Daoy (cell line): ENCODE data around the gene PLXNA4. TPM values are rescaled to one million over a fixed set of nuclear protein-coding genes. Genes with fewer than 3 reads are reported as not detected.

Source experiments
- DNase-seq: peaks from one replicate; pipeline ENCODE4 v3.0.0-alpha.2; 2015; ENCODE audit warnings: low read depth
- total RNA-seq: library from RNA; depleted of rRNA; stranded (reverse); fragments of >200 nt; shearing (Covaris generic); gene quantifications from 2 replicates; pipeline ENCODE4 v1.2.3, GENCODE V29; 2014

PLXNA4 gene
- total RNA-seq, 1 experiment from 2014 or later, result 0.69 TPM

DNA sequence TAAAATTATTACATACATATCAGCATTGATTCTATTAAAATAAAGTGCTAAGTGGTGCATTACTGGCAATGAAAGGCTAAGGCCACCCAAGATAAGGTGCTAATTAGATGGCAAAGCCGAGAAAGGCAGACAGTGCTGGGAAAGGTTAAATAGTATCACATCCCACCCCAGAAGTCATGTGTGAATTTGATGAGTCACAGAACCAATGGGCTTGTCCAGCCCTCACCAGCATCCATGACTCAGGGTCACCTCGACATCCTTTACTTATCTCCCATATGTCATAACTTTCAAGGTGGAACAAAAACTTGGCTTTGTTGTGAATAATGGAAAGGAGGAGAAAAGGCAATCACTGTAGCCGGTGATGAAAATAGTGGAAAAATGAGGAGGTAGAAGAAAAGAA is 459.1 kb downstream of the PLXNA4 start:
- DNase-seq, result peak; percentile 93

DNA sequence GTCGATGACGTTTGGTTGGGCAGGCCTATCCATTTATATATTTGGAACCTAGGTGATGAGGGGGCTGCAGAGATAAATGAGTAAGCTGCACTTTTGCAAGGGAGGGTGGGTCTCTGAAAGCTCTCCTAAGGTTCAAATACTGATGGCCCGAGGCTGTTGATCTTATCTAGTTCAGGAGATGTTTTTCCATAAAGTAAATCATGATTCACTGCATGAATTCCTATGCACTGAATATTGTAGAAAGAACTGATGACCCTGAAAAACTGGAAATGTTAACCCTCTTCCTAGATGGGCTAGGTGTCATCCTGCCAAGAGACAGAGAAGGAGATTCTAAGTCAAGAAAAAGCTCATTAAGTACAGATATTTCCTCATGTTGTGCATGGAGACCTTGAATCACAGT is 459.9 kb downstream of the PLXNA4 start:
- DNase-seq, result peak; percentile 71

DNA sequence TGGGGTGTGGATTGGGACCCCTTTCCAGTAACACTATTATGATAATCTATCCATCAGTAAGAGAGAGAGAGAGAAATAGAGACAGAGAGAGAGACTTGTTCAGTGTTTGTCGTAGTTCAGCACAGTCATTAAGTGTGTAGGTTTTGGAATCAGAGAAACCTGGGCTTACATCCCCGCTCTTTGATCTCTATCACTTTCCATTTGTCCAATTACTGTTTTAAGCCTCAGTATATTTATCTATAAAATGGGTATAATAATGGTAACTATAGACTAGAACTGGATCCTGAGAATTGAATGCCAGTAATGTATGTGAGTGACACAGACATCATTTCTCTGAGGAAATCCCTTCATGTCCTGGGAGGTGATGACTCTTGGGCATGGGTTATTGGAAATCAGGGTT is 460.5 kb downstream of the PLXNA4 start:
- DNase-seq, result no peak

DNA sequence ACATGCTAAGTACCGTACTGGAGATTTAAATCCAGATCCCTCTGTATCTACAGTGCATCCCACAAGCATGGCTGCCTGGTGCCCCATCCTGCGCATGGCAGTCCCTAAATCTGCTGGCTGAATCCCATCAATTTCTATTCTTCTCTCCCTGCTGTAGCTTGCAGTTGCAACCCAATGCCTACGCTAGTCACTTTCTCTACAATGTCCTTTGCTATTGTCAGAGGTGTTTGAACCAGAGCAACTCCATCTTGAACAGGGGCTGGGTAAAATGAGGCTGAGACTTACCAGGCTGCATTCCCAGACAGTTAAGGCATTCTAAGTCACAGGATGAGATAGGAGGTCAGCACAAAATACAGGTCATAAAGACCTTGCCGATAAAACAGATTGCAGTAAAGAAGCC is 461.2 kb downstream of the PLXNA4 start:
- no peak for DNase-seq

DNA sequence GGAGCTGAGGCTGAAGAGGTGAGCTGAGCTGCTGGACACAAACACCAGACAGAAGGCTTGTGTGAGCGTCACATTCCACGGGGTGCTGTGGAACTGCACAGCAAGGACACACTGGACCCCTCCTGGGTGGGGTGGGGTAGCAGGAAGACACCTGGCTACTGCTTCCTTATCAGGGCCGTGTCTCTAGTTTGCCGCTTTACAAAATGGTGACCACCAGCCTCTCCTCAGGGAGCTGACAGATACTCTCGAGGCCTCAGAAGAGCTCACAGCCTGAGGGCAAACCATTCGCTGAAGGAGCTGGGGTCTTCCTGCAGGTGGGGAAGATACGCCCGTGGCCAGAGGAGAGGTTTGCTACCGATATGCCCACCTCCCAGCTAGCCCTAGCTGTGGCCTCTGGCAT is 461.9 kb downstream of the PLXNA4 start:
- no peak for DNase-seq

DNA sequence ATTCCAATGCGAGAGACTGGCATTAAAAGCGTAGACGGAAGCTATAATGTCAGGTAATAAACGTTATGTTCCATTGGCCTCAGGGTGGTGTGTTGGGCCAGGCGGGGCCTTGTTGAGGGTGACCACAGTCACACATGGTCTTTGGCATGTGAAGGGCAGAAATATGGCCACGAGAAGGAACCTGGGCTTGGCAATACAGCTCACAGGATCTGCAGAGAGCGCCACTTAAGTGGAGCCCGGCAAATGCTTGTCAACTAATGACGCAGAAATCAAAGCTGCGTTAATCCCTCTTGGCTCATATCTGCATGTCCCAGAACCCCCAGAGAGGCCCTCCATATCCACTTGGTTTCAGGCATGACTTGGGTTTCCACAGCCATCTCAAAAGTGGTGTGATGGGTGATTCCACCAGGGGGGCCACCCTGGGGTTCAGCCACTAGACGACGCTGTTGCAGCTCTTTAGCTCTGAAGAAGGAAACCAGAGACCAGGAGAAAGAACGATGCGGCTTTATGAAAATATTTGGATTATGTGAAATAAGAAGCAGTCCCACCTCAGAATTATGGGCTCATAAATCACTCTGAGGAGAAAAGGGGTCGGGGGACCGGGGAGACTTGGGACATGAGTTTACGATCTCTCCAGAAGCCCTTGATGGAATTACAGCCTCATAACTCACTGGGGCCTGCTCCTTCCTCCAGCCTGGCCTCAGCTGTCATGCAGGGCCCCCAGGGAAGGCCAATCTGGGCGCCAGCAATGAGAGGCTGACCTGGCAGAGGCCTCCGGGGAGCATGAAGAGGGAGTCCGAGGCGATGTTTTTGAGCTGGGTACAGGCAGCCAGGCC is 462.5 kb downstream of the PLXNA4 start:
- no peak for DNase-seq

DNA sequence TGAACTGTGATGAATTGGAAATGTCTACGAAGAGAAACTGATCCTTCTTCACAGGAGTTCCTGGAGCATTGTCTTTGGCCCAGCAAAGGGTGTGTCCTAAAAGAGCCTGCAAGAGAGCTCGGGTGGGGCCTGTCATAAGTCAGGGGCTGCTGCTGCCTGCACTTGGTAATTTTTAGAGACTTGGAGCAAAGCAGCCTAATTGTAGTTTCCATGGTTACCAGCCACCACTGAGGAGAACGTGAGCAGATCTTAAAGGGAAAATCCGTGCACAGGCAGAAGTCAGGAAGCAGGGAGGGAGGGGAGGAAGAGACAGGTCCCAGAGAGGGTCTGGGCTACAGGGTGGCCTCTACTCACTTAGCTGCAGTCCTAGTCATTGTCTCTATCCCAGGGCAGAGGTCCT is 463.6 kb downstream of the PLXNA4 start:
- no peak for DNase-seq

DNA sequence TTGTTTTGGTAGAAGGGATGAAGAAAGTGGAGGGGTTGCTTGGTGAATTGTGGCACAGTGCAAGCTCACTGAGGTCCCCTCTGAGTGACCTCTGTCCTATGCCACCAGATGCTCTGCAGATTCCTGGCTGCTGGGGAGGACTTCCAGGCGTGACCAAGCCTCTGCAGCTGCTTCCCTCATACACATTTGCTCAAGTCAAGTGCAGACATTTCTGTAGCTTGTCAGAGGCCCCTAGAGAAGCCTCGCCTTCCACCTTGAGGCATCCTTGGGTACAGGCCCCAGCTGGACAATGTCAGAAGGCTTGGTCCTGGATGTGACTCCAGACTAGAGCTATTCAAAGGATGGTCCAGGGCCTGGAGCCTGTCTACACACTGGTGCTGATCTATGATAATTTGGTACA is 464.2 kb downstream of the PLXNA4 start:
- no peak for DNase-seq

DNA sequence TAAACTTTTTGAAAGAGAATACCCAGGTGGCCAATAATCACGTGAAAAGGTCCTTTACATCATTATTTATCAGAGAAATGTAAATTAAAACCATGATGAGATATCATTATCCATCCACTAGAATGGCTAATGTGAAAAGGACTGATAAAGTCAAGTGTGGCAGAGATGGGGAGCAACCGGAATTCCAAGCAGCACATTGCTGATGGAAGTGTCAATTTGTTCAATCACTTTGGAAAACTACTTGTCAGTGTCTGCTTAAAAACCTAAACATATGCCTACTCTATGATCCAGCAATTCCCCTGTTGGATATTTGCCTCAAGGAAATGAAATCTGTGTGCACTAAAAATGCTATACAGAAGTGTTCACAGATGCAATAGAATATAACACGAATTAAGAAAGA is 465.6 kb downstream of the PLXNA4 start:
- no peak for DNase-seq

DNA sequence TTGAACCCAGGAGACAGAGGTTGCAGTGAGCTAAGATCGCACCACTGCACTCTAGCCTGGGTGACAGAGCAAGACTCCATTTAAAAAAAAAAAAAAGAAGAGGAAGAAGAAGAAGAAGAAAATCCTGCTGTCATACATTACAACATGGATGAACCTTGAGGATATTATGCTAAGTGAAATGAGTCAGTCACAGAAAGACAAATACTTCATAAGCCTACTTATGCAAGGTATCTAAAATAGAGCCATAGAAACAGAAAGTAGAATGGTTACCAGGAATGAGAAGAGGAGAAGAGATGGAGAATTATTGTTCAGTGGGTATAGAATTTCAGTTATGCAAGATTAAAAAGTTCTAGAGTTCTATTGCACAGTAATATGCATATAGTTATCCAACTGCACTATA is 466.5 kb downstream of the PLXNA4 start:
- no peak for DNase-seq

DNA sequence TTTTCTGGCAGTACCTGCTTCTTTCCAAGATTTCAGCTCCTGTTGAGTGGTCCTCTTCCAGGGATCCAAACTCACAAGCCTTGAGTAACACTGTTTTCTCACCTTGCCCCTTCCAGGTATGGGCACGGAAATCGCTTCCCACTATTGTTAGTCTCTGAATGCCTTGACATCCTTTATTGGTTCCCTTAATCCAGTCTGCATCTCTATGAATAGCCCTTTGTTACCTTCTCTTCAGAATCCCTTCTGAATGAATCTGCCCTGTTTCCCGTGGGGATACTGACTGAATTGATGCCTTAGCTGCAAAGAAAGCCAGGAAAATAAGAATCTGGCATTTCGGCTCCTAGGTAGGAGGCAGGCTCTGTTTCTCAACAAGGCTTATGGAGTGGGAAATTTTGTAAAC is 467.7 kb downstream of the PLXNA4 start:
- DNase-seq, result no peak

DNA sequence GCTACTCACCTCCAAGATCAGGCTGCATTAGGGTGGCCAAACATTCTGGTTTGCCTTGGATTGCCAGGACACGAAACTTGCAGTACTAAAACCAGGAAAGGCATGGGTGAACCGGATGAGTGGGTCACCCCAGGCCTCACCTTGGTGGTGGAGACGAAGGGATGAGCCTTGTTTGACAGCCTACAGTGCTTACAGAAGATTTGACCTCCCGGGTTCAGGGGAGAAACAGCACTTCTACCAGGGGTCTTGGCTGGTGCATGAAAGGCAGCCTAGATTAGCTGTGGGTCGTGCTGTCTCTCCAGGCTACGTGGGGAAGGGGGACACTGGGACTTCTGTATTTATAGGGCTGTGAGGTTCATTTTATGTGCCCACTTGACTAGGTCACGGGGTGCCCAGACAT is 469.8 kb downstream of the PLXNA4 start:
- DNase-seq, result no peak

DNA sequence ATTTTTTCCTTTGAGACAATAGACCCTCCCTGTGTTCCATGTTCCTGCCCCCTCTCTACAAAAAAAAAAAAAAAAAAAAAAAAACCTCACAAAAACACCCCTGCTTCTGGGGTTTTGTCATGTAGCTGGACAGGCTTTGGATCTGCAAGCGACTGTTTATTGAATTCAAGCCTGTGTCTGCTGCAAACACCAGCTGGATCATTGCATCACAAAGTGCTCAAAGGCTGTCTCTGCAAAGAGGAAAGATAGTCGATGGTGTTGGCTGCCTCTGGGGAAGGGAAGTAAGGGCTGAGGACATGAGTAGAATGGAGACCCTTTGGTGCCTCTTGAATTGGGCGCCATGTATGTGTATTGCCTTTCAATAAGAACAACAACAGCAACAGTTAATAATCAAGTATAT is 471.2 kb downstream of the PLXNA4 start:
- DNase-seq, result no peak

DNA sequence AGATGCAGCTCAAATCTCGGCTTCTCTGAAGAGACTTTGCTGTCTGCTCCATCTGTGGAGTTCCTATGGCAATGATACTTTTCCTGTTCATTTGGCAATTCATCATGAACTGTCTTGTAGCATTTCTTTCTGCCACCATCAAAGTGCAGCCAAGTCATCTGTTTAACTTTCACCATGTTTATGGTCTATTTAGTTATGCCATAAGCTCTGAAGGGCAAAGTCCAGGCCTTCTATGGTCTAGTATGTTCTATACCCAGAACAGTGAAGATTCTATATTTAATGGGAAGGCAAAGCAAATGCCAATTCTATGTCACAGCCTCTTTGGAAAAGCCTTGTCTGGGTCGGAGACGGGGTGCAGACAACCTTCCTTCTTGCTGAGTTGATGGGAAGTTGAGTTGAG is 472.6 kb downstream of the PLXNA4 start:
- no peak for DNase-seq

DNA sequence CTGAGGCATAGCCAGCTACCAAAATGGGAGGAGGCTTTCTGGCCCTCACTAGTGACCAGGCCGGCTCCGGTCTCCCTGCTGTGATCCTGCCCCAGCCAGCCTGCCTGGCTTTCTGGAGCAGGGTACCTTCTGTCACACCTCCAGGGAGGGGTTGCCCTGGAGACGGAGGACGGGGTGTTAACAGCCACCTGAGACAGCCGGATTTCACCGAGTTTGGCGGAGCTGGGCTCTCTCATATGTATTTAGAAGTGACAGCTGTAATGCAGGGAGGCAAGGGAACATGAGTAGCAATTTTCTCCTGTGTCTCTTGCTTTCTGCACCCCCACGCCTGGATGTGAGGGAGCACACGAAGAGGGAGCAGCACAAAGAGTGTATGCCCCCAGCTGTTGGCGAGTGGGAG is 473.3 kb downstream of the PLXNA4 start:
- no peak for DNase-seq

DNA sequence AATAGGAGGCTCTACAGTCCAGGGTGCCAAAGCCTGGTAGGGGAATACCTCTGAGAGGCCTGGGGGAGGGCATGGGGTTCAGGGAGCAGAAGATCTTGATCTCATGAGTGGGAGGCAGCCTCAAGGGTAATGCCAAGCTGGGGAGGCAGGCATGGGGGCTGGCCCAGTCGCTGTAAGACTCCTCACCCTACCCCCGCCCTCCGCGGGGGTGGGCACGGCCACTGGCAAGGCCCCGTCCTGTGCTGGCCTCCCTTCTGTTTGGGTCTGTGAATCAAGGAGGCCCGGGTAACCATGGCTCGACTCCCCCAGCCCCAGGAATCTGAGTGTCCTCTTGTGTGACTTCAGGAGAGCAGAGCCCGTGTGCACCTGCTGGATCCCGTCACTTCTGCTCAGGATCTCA is 473.9 kb downstream of the PLXNA4 start:
- no peak for DNase-seq

DNA sequence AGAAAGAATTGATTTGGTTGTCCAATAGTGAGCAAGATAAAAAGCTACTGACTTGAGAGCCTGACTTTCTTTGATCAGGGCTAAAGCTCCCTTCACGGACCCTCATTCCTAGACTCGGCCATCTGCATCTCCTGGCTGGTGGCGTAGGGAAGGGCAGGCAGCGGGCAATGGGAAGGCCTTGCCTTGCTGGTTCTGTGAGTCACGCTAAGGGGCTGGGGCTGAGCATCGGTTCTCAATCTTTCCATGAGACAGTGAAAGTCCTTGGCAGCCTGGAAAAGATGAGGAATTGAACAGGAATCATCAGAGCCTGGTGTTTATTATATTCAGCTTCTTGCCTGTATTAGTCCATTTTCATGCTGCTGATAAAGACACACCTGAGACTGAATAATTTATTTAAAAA is 475.3 kb downstream of the PLXNA4 start:
- DNase-seq, result no peak

DNA sequence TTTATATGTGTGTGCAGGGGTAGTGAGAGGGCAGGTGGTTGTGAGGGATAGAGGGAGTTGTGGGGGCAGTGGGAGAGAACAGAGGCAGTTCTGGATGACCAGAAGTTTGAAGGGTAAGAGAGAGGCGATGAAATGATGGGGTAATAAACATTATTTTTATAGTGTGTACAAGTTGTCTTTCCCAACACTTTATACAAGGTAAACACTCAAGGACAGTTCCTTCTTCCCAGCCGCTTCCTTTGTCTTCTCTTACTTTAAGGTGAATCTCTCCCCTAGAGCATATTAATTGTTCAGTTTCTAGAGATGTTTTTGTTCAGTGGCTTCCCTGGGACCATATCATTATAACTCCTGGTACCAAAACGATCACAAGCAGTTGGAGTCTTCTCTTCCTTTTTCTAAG is 475.8 kb downstream of the PLXNA4 start:
- DNase-seq, result no peak

DNA sequence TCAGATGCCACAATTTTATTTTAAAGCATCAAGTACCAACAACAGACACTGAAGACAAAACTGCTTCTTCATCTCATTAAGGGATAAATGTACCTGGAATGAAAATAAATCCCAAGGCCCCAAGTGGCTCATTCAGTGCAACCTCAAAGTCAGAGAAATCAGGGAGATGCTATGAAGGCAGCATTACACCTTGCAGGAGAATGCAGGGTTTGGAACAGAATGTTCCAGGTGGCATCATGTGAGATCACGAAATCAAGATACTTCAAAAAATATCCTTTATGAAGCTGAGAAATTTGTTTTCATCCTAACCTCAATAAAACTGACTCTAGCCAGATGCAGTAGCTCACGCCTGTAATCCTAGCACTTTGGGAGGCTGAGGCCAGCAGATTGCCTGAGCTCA is 477.1 kb downstream of the PLXNA4 start:
- DNase-seq, result no peak

DNA sequence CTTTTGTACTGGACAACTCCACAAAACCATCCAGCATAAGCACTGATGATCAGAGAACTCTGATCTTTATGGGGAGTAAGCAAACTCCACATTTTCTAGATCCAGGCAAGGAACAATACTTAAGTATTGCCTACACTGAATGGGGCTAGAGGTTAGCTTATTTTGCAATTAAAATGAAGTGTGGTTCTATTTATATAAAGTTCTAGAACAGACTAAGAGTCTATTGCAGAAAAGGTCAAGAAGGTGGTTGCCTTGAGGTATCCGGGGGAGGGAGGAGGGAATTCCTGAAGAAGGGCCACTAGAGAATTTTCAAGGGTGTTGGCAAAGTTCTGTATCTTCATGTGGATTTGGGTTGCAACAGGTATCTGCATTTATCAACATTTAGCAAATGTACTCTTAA is 477.9 kb downstream of the PLXNA4 start:
- no peak for DNase-seq

DNA sequence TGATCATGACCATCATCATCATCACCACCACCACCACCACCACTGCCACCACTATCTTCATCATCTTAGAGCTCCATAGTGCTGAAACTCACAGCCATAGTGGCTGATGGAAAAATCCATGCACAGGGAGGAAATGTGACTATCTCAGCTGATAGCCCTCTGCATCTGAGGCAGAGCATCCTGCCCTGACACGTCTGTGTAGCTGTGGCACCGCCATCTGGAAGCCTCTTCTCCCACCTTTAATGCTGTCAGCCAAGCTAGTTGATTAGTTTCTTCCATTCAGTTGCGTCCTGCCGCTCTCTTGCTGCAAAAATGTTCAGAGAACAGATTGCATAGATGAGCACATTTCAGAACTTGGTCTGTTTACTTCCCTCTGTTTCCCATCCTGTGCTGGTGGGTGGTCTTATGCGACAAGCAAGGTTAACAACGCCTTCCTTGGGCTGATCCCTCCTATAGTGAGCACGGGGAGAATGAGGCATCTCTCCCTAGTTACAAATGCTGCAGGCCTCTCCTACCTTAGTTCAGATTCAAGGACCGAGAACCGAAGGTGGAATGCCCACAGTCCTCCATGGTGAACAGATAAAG is 478.6 kb downstream of the PLXNA4 start:
- DNase-seq, result no peak

DNA sequence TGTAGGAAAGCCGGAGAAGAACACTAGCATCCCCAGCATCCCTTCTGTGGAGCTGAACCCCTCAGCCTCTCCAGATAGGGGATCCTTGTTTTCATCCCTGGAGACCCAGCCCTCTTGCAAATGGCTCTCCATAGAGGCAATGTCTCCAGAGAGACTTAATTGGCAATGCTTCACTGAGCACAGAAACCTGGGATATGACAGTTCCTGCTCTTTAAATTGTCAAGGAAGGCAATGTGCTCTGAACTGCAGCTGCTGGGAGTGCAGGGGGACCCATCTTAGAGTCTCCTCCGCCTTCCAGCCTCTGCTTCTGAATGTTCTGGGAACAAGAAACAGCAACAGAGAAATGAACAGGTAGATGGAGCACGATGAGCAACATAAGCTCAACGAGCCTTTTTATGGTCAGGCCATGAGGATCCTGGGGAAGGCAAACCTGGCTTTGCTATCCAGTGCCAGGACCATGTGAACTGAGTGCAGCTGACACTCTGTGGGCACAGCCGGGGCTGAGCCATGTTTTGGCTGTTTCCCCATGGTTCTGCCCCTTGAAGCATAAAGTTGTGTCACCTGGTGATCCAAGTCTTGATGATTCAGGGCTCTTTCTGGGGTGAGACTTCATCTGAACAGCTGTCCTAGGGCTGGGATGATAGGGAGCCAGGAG is 481.0 kb downstream of the PLXNA4 start:
- no peak for DNase-seq

DNA sequence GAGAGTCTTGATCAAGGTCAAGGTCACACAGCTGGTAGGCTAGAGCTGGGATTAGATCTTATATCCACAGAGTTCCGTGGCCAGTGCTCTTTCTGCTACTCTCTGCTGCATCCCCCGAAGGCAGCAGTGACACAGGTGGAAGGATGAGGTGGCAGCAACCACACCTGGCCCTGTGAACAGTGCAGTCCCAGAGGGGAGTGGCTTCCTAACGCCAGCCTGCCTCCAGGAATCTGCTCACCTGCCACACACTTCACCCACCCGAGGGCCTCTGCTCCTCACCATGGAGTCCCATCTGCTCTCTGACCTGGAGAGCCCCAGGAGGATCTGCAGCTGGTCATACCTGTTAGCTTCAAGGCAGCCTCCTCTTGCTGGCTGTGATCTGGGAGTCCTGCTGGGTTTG is 484.2 kb downstream of the PLXNA4 start:
- DNase-seq, result no peak
